Ishikawa (cell line): Measurements from ENCODE around the gene ESF1.

Experiments used
- CEBPB ChIP-seq: IDR thresholded peaks from 2 replicates; pipeline ENCODE4 v1.6.1; 2012
- CREB1 ChIP-seq: IDR thresholded peaks from 2 replicates; pipeline ENCODE4 v1.6.1; 2012; ENCODE audit warnings: low read depth
- EGR1 ChIP-seq: IDR thresholded peaks from 2 replicates; pipeline ENCODE4 v1.6.1; 2012
- EP300 ChIP-seq: IDR thresholded peaks from 2 replicates; pipeline ENCODE4 v1.6.1; 2012; ENCODE audit warnings: borderline replicate concordance
- FOXM1 ChIP-seq: IDR thresholded peaks from 2 replicates; pipeline ENCODE4 v1.6.1; 2012; ENCODE audit warnings: low read depth, borderline replicate concordance
- MAX ChIP-seq: IDR thresholded peaks from 2 replicates; pipeline ENCODE4 v1.6.1; 2012
- NFIC ChIP-seq: IDR thresholded peaks from 2 replicates; pipeline ENCODE4 v1.6.1; 2012
- RAD21 ChIP-seq: IDR thresholded peaks from 2 replicates; pipeline ENCODE4 v1.6.1; 2012; ENCODE audit warnings: low read depth
- REST ChIP-seq: IDR thresholded peaks from 2 replicates; pipeline ENCODE4 v1.6.1; 2012; ENCODE audit warnings: low read depth, mild to moderate bottlenecking
- TAF1 ChIP-seq: IDR thresholded peaks from 2 replicates; pipeline ENCODE4 v1.6.1; 2012; ENCODE audit warnings: low read depth, mild to moderate bottlenecking
- TCF12 ChIP-seq: IDR thresholded peaks from 2 replicates; pipeline ENCODE4 v1.6.1; 2012; ENCODE audit warnings: low read depth
- TEAD4 ChIP-seq: IDR thresholded peaks from 2 replicates; pipeline ENCODE4 v1.6.1; 2012
- USF1 ChIP-seq: IDR thresholded peaks from 2 replicates; pipeline ENCODE4 v1.6.1; 2012
- YY1 ChIP-seq: IDR thresholded peaks from 2 replicates; pipeline ENCODE4 v1.6.1; 2012; ENCODE audit warnings: low read depth
- ZBTB7A ChIP-seq: IDR thresholded peaks from 2 replicates; pipeline ENCODE4 v1.6.1; 2012; ENCODE audit warnings: low read depth

The ESF1 gene

GRCh38 chr20:13687815-13688214 lies 96.9 kb downstream of the ESF1 start:
- TF ChIP-seq CEBPB, result no peak

GRCh38 chr20:13685623-13686022 lies 99.1 kb downstream of the ESF1 start:
- TF ChIP-seq CEBPB (no peak), MAX (no peak), NFIC (no peak), ZBTB7A (no peak), EGR1 (no peak)

GRCh38 chr20:13684566-13685222 lies 100.0 kb downstream of the ESF1 start:
- TF ChIP-seq ZBTB7A, result no peak
- TF ChIP-seq USF1, result no peak
- TF ChIP-seq MAX, result no peak
- TF ChIP-seq CEBPB, result no peak
- no peak for TF ChIP-seq TEAD4
- no peak for TF ChIP-seq FOXM1
- TF ChIP-seq NFIC, result no peak
- TF ChIP-seq TCF12, result no peak
- TF ChIP-seq REST, result no peak
- TF ChIP-seq EGR1, result no peak
- no peak for TF ChIP-seq YY1
- TF ChIP-seq TAF1, result no peak
- no peak for TF ChIP-seq RAD21
- TF ChIP-seq EP300, result no peak
- TF ChIP-seq CREB1, result no peak

GRCh38 chr20:13683833-13684232 lies 100.9 kb downstream of the ESF1 start:
- TF ChIP-seq TAF1 (no peak), CEBPB (no peak), NFIC (no peak), TEAD4 (no peak), YY1 (no peak), EGR1 (no peak)

- TF ChIP-seq YY1 (no peak), TAF1 (no peak), USF1 (no peak), CEBPB (no peak), MAX (no peak)
These were observed 103.2 kb downstream of the ESF1 start for GRCh38 chr20:13681248-13682125.

- TF ChIP-seq TAF1, result no peak
- no peak for TF ChIP-seq NFIC
- TF ChIP-seq TCF12, result no peak
- no peak for TF ChIP-seq ZBTB7A
- TF ChIP-seq YY1, result no peak
- TF ChIP-seq EGR1, result no peak
- no peak for TF ChIP-seq TEAD4
- TF ChIP-seq REST, result no peak
- TF ChIP-seq EP300, result no peak
- no peak for TF ChIP-seq FOXM1
- no peak for TF ChIP-seq RAD21
These were observed 105.8 kb downstream of the ESF1 start for GRCh38 chr20:13678944-13679343.
